Measurements from ENCODE around the gene ACSS1. TPM values are rescaled to one million over a fixed set of nuclear protein-coding genes. Genes with fewer than 3 reads are reported as not detected.

Gene ACSS1
- total RNA-seq, 1 donor = 3.5 TPM

DNA sequence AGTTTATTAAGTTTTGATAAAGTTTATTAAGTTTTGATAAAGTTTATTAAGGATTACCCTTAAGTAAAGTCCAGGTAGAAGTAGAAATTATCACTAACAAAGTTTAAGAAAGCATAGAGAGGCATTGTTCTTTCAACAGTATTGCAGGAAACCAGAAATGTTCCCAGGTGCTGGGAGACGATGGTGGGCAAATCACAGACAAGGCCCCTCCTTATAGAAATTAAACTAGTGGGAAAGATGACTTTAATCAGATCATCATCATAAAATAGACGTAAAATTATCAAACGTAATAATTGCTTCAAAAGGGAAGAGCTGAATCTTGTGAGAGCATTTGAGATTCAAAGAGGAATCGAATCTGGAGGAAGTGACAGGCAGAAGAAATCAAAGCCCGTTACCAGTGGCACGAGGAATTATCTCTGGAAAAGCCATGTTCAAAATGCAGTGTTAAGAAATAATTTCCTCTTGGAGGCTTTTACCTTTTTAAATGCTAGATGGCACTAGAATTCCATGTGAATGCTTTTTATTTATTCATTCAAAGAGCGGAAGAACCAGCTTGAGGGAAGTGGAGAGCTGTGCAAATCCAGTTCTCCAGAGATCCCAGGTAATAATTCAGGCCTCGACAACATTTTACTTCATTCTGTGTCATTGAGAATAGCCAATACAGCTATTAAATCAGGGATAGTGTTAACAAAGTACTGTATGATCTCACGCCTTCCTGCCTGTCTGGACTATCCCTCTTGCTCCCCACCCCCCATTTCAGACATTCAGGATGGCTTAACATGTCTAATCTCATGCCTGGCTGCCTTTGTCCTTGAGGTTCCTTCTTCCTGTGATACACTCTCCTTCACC is 64.4 kb downstream of the ACSS1 start:
- peak; percentile 29 for DNase-seq (ENCODE audit: low read depth)
- peak overlapping the region; percentile 97 for H3K4me3 ChIP-seq (ENCODE audit: low read depth, low read length)
- TF ChIP-seq, protein P1, sequence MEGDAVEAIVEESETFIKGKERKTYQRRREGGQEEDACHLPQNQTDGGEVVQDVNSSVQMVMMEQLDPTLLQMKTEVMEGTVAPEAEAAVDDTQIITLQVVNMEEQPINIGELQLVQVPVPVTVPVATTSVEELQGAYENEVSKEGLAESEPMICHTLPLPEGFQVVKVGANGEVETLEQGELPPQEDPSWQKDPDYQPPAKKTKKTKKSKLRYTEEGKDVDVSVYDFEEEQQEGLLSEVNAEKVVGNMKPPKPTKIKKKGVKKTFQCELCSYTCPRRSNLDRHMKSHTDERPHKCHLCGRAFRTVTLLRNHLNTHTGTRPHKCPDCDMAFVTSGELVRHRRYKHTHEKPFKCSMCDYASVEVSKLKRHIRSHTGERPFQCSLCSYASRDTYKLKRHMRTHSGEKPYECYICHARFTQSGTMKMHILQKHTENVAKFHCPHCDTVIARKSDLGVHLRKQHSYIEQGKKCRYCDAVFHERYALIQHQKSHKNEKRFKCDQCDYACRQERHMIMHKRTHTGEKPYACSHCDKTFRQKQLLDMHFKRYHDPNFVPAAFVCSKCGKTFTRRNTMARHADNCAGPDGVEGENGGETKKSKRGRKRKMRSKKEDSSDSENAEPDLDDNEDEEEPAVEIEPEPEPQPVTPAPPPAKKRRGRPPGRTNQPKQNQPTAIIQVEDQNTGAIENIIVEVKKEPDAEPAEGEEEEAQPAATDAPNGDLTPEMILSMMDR (IDR thresholded peaks at IDR 0.05; ENCODE audit: insufficient read depth, low read depth, low read length) = peak; percentile 9

DNA sequence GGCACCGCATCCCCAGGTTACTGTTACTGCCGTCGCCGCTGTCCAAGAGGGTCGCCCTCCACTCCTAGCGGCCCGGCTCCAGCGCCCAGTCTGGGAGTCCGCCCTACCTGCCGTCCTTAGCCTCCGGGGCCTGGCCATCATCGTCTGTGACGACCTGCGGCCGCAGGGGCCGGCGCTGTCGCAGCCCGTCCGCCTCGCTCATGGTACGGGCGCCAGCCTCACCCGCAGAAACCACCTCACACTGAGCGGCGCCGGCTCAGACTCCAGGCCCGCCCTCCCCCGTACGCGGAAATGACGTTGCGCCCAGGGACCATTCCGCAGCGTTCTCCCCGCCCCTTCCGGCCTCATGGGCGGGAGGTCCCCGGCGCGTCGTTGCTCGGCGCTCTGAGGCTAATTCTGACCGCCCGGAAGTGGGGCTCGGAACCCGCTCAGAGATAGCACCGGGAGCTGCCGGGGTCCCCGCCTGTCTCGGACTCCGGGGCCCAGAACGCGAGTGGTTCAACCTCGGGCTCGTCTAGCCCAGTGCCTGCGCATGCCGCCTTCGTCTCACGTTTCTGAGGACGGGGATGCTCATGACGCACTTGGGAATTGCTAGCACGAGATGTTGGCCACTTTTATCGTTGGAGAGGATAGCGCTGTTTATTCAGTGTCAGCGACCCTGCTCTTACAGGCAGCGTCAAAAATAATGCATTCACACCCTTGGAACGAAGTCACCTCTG is 65.3 kb downstream of the ACSS1 start, which contains the start of gene APMAP:
Gene APMAP (minus strand): TSS at position 265 of the 719 bp plus-strand sequence. CDS start 63 bp downstream, at position 202.
- DNase-seq (ENCODE audit: low read depth) = peak; percentile 92
- TF ChIP-seq, protein P1 (IDR thresholded peaks at IDR 0.05; ENCODE audit: insufficient read depth, low read depth, low read length) = no peak
- H3K4me3 ChIP-seq (ENCODE audit: low read depth, low read length) = peak within 1 kb of the TSS; percentile 97

DNA sequence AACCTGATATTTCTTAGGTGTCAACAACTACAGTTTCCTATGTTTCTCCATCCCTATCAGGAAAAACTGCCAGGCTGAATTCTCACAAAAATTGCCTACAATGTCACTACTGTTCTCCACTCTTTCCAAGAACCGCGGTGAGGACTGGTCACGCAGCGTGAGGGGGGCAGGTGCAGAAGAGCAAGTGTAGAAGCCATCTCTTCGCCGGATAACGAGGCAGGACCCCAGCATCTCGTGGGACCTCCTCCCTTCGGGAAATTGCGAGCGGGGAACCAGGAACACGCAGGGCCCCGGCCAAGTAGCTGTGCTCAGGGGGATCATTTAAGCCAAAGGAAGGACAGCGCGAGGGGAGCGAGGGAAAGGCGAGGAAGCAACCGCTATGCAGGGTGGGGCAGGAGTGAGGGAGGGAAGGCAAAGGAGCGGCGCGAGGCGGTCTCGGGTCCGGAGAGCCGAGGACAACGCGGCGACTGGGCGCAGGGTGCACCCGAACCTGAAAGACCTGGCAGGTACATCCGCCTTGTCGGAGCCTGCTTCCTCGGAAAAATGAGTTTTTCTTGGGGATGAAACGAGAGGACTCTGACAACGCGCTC is 65.9 kb downstream of the ACSS1 start:
- peak; percentile 19 for DNase-seq (ENCODE audit: low read depth)
- TF ChIP-seq, protein P1 (IDR thresholded peaks at IDR 0.05; ENCODE audit: insufficient read depth, low read depth, low read length) = no peak
- H3K4me3 ChIP-seq (ENCODE audit: low read depth, low read length) = peak overlapping the region; percentile 97

DNA sequence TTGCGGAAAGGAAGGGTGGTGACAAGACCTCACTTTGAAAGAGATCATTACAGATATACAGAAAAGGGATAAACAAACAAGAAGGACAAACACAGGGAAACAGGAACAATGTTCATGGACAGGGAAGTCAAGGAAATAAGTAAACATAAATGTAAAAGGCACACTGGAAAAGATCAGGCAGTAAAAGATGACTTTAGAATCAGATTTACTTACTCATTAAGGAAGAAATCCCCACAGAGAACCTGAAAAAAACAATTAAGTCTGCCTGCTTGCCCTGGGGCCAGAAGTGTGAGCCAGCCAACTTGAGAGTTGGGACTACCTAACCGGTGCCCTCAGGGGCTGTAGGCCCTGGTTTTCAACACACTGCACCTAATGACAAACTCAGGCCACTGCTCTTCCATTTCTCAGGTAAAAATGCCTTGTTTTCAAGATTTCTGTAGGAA is 67.1 kb downstream of the ACSS1 start:
- H3K4me3 ChIP-seq (ENCODE audit: low read depth, low read length) = no peak overlapping the region
- TF ChIP-seq, protein P1 (IDR thresholded peaks at IDR 0.05; ENCODE audit: insufficient read depth, low read depth, low read length) = no peak
- DNase-seq (ENCODE audit: low read depth) = no peak

DNA sequence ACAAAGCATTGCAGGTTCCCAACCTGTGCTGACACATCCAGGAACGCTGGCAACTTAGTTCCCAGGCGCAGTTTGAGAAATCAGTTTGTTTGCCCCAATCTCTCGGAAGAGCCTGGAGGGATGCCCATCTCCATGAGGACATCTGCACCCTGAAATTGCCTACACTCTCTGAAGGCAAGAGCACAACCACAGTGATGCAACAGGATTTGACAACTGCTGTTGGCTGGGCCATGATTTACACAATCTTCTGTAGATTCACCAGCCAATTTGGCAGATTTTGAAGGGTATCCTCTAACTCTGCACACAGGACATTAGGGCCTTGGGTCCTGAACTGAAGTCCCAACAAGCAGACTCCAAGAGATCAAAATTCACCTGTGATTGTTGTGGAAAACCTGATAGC is 68.8 kb downstream of the ACSS1 start:
- H3K4me3 ChIP-seq (ENCODE audit: low read depth, low read length) = no peak overlapping the region
- DNase-seq (ENCODE audit: low read depth) = no peak
- TF ChIP-seq, protein P1 (IDR thresholded peaks at IDR 0.05; ENCODE audit: insufficient read depth, low read depth, low read length) = no peak

DNA sequence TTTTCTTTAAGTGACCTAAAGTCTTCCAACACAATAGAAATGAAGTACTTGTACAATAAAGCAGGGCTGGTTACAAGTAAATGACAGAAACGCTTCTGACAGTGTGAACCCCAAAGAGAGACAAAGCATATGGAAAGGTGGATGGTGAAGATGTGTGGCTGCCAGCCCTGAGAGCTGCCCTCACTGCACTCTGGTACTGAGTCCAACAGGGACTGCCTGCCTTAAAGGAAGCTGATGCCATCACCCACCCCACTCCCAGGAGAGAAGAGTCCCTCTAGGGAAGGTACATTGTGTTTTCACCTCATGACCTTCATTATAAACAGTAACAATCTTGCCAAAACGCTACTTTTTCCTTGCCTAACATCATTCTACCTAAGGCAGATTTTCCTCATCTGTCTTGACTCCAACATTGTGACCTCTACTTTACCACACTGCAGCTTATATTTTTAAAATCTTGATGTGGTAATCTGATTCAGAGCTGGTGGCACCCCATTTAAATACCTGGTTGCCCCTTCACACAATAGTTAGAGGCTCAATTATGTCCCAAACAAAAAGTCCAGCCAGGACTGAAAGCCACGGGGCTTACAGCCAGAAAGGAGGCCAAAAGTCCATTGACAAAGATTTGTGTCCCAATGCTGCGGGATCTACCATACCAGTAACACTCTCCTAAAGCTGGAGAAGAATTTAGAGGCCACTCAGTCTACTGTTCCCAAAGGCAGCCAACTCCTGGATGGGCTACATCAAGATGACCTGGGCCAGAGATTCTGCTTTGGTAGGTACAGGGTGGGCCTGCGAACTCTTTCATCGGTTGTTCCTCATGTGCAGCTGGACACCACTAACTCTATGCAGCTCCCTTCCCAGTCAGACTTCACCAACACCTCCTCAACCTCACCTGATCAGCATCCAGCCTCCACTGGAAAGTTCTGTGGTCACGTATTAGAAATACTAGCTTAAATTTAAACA is 69.8 kb downstream of the ACSS1 start:
- TF ChIP-seq, protein P1 (IDR thresholded peaks at IDR 0.05; ENCODE audit: insufficient read depth, low read depth, low read length) = no peak
- H3K4me3 ChIP-seq (ENCODE audit: low read depth, low read length) = no peak overlapping the region
- DNase-seq (ENCODE audit: low read depth) = no peak

All from fibroblast of villous mesenchyme (primary cell).